ENCODE measurements around the gene MEIS2. TPM values are rescaled to one million over a fixed set of nuclear protein-coding genes. Genes with fewer than 3 reads are reported as not detected.

Gene MEIS2
- total and polyA plus RNA-seq, 7 donors, result 1.4 to 154 (median 76.0) TPM

- Histone ChIP-seq H3K4me3 (no peak overlapping the region), H3K9me3 (no peaks in the 10 kb centered on the region), H3K4me1 (peaks cover 0 to 9% (median 6%) of the 10 kb centered on the region in 4 donors), H3K36me3 (peaks cover 0 to 13% (median 0%) of the 10 kb centered on the region in 4 donors), H3K27me3 (no peaks in the 10 kb centered on the region), H3K27ac (no peak overlapping the region)
- no peak for DNase-seq
- intact Hi-C loops (cut with DNase I), result no loop called here
- 75 to 85% methylated on average over 4 of the region's 4 CpGs for WGBS, 2 donors
- TF ChIP-seq POLR2AphosphoS5 (IDR thresholded peaks at IDR 0.05) (no peak), POLR2A (IDR thresholded peaks at IDR 0.05) (no peak), EP300 (IDR thresholded peaks at IDR 0.05) (no peak), CTCF (IDR thresholded peaks at IDR 0.05) (no peak)
Observed at GRCh38 chr15:37002041-37002672, 98.2 kb downstream of the MEIS2 start.

- Histone ChIP-seq H3K4me1 (peaks cover 0 to 15% (median 11%) of the 10 kb centered on the region in 4 donors), H3K27me3 (no peaks in the 10 kb centered on the region), H3K27ac (no peak overlapping the region), H3K36me3 (peaks cover 0 to 13% (median 0%) of the 10 kb centered on the region in 4 donors), H3K4me3 (no peak overlapping the region), H3K9me3 (no peaks in the 10 kb centered on the region)
- intact Hi-C loops (cut with DNase I), result no loop called here
- TF ChIP-seq POLR2A (IDR thresholded peaks at IDR 0.05), result no peak
- no peak for DNase-seq
Observed at GRCh38 chr15:37001417-37001816, 98.9 kb downstream of the MEIS2 start.

- no peak for DNase-seq
- intact Hi-C loops (cut with DNase I), result no loop called here
- no peak overlapping the region for H3K27ac ChIP-seq
- H3K4me1 ChIP-seq, result peaks cover 0 to 24% (median 21%) of the 10 kb centered on the region in 4 donors
- no peak for TF ChIP-seq CTCF (IDR thresholded peaks at IDR 0.05)
- TF ChIP-seq POLR2AphosphoS5 (IDR thresholded peaks at IDR 0.05), result no peak
- TF ChIP-seq POLR2A (IDR thresholded peaks at IDR 0.05), result no peak
- H3K9me3 ChIP-seq, result no peaks in the 10 kb centered on the region
- no peaks in the 10 kb centered on the region for H3K27me3 ChIP-seq
- 88 to 94% methylated on average over 1 of the region's 1 CpG for WGBS, 2 donors
- H3K4me3 ChIP-seq, result no peak overlapping the region
- peaks cover 0 to 3% (median 0%) of the 10 kb centered on the region in 4 donors for H3K36me3 ChIP-seq
Observed at GRCh38 chr15:36999778-37000177, 100.6 kb downstream of the MEIS2 start.

GRCh38 chr15:36996538-36997181 lies 103.7 kb downstream of the MEIS2 start:
- TF ChIP-seq CTCF (IDR thresholded peaks at IDR 0.05) (no peak), POLR2A (IDR thresholded peaks at IDR 0.05) (no peak), EP300 (IDR thresholded peaks at IDR 0.05) (no peak), POLR2AphosphoS5 (IDR thresholded peaks at IDR 0.05) (no peak)
- H3K9me3 ChIP-seq, result no peaks in the 10 kb centered on the region
- WGBS, 2 donors, result 66 to 75% methylated on average over 4 of the region's 4 CpGs
- peaks cover 0 to 36% (median 26%) of the 10 kb centered on the region in 4 donors for H3K4me1 ChIP-seq
- H3K36me3 ChIP-seq, result no peaks in the 10 kb centered on the region
- intact Hi-C loops (cut with DNase I), result no loop called here
- DNase-seq, result no peak
- H3K4me3 ChIP-seq, result no peak overlapping the region
- no peaks in the 10 kb centered on the region for H3K27me3 ChIP-seq
- H3K27ac ChIP-seq, result peak overlapping the region in 2 of 4 donors; percentile 34 to 39

GRCh38 chr15:36996121-36996520 lies 104.2 kb downstream of the MEIS2 start:
- DNase-seq, result no peak
- 70 to 80% methylated on average over 2 of the region's 2 CpGs for WGBS, 2 donors
- Histone ChIP-seq H3K27ac (peak overlapping the region in 1 of 4 donors; percentile 34), H3K4me3 (no peak overlapping the region), H3K9me3 (no peaks in the 10 kb centered on the region), H3K4me1 (peaks cover 0 to 36% (median 26%) of the 10 kb centered on the region in 4 donors), H3K36me3 (no peaks in the 10 kb centered on the region), H3K27me3 (no peaks in the 10 kb centered on the region)
- intact Hi-C loops (cut with DNase I), result no loop called here
- TF ChIP-seq CTCF (IDR thresholded peaks at IDR 0.05) (no peak), POLR2A (IDR thresholded peaks at IDR 0.05) (no peak), POLR2AphosphoS5 (IDR thresholded peaks at IDR 0.05) (no peak), EP300 (IDR thresholded peaks at IDR 0.05) (no peak)
